Loucy (cell line): ENCODE data around the gene POP5.

Experiments used
- EZH2phosphoT487 ChIP-seq: fragments of 200-600 bp; IDR thresholded peaks from 2 replicates; pipeline ENCODE4 v1.6.1; 2018; ENCODE audit warnings: antibody characterized with exemption, mild to moderate bottlenecking, moderate library complexity, borderline replicate concordance
- TF ChIP-seq, protein P1 (sequence below): fragments of 200-600 bp; sonication (generic); conservative IDR thresholded peaks from 2 replicates; pipeline ENCODE4 v1.5.1; 2014; ENCODE audit warnings: mild to moderate bottlenecking, antibody characterized with exemption, low read length

DNA sequence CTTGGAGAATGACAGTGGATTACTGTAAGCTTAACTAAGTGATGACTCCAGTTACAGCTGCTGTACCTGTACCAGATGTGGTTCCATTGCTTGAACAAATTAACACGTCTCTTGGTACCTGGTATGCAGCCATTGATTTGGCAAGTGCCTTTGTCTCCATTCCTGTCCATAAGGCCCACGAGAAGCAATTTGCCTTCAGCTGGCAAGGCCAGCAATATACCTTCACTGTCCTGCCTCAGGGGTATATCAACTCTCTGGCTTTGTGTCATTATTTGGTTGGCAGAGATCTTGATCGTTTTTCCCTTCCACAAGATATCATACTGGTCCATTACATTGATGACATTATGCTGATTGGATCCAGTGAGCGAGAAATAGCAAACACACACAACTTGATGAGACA, 29.4 kb upstream of the POP5 start:
- TF ChIP-seq EZH2phosphoT487 = no peak
- TF ChIP-seq, protein P1, sequence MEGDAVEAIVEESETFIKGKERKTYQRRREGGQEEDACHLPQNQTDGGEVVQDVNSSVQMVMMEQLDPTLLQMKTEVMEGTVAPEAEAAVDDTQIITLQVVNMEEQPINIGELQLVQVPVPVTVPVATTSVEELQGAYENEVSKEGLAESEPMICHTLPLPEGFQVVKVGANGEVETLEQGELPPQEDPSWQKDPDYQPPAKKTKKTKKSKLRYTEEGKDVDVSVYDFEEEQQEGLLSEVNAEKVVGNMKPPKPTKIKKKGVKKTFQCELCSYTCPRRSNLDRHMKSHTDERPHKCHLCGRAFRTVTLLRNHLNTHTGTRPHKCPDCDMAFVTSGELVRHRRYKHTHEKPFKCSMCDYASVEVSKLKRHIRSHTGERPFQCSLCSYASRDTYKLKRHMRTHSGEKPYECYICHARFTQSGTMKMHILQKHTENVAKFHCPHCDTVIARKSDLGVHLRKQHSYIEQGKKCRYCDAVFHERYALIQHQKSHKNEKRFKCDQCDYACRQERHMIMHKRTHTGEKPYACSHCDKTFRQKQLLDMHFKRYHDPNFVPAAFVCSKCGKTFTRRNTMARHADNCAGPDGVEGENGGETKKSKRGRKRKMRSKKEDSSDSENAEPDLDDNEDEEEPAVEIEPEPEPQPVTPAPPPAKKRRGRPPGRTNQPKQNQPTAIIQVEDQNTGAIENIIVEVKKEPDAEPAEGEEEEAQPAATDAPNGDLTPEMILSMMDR = no peak
